HEK293 (cell line): ENCODE data around the gene ALKBH7.

Experiments used
- FEZF1 ChIP-seq: fragments of 450-650 bp; formaldehyde crosslinking; IDR thresholded peaks from 2 replicates; pipeline ENCODE4 v1.5.1; 2016; ENCODE audit warnings: missing biosample characterization, missing genetic modification characterization
- MZF1 ChIP-seq: fragments of 450-650 bp; formaldehyde crosslinking; IDR thresholded peaks from 2 replicates; pipeline ENCODE4 v1.5.1; 2017; ENCODE audit warnings: missing biosample characterization, missing genetic modification characterization, borderline replicate concordance
- REST ChIP-seq: fragments of 450-650 bp; formaldehyde crosslinking; IDR thresholded peaks from 2 replicates; pipeline ENCODE4 v1.5.1; 2016; ENCODE audit warnings: missing biosample characterization, missing genetic modification characterization
- SP3 ChIP-seq: fragments of 450-650 bp; formaldehyde crosslinking; IDR thresholded peaks from 2 replicates; pipeline ENCODE4 v1.5.1; 2016; ENCODE audit warnings: missing biosample characterization, missing genetic modification characterization
- SP7 ChIP-seq: fragments of 450-650 bp; formaldehyde crosslinking; IDR thresholded peaks from 2 replicates; pipeline ENCODE4 v1.5.1; 2016; ENCODE audit warnings: missing biosample characterization, missing genetic modification characterization
- ZFP41 ChIP-seq: fragments of 450-650 bp; formaldehyde crosslinking; IDR thresholded peaks from 2 replicates; pipeline ENCODE4 v1.5.1; 2016; ENCODE audit warnings: missing biosample characterization, missing genetic modification characterization, borderline replicate concordance
- ZNF132 ChIP-seq: fragments of 450-650 bp; formaldehyde crosslinking; IDR thresholded peaks from 2 replicates; pipeline ENCODE4 v1.5.1; 2017; ENCODE audit warnings: missing biosample characterization, missing genetic modification characterization, borderline replicate concordance
- ZNF138 ChIP-seq: fragments of 450-650 bp; formaldehyde crosslinking; IDR thresholded peaks from 2 replicates; pipeline ENCODE4 v1.5.1; 2016; ENCODE audit warnings: missing biosample characterization, missing genetic modification characterization, borderline replicate concordance
- ZNF157 ChIP-seq: fragments of 450-650 bp; formaldehyde crosslinking; IDR thresholded peaks from 2 replicates; pipeline ENCODE4 v1.5.1; 2016; ENCODE audit warnings: missing biosample characterization, missing genetic modification characterization
- ZNF221 ChIP-seq: fragments of 450-650 bp; formaldehyde crosslinking; IDR thresholded peaks from 2 replicates; pipeline ENCODE4 v1.5.1; 2017; ENCODE audit warnings: missing biosample characterization, missing genetic modification characterization, borderline replicate concordance
- ZNF280C ChIP-seq: fragments of 450-650 bp; formaldehyde crosslinking; IDR thresholded peaks from 2 replicates; pipeline ENCODE4 v1.5.1; 2016; ENCODE audit warnings: missing biosample characterization, missing genetic modification characterization
- ZNF335 ChIP-seq: fragments of 450-650 bp; formaldehyde crosslinking; conservative IDR thresholded peaks from 2 replicates; pipeline ENCODE4 v1.5.1; 2016; ENCODE audit warnings: missing biosample characterization, missing genetic modification characterization
- ZNF354C ChIP-seq: fragments of 450-650 bp; formaldehyde crosslinking; IDR thresholded peaks from 2 replicates; pipeline ENCODE4 v1.5.1; 2016; ENCODE audit warnings: missing biosample characterization, missing genetic modification characterization, low read depth, borderline replicate concordance
- ZNF391 ChIP-seq: fragments of 450-650 bp; formaldehyde crosslinking; IDR thresholded peaks from 2 replicates; pipeline ENCODE4 v1.5.1; 2016; ENCODE audit warnings: low read depth, missing biosample characterization, missing genetic modification characterization, borderline replicate concordance
- ZNF404 ChIP-seq: fragments of 450-650 bp; formaldehyde crosslinking; IDR thresholded peaks from 2 replicates; pipeline ENCODE4 v1.5.1; 2017; ENCODE audit warnings: missing biosample characterization, missing genetic modification characterization
- ZNF473 ChIP-seq: fragments of 450-650 bp; formaldehyde crosslinking; IDR thresholded peaks from 2 replicates; pipeline ENCODE4 v1.5.1; 2017; ENCODE audit warnings: missing biosample characterization, missing genetic modification characterization
- ZNF521 ChIP-seq: fragments of 450-650 bp; formaldehyde crosslinking; IDR thresholded peaks from 2 replicates; pipeline ENCODE4 v1.5.1; 2017; ENCODE audit warnings: missing biosample characterization, mild to moderate bottlenecking, missing genetic modification characterization
- ZNF548 ChIP-seq: fragments of 450-650 bp; formaldehyde crosslinking; IDR thresholded peaks from 2 replicates; pipeline ENCODE4 v1.5.1; 2016; ENCODE audit warnings: missing biosample characterization, missing genetic modification characterization
- ZNF571 ChIP-seq: fragments of 450-650 bp; formaldehyde crosslinking; IDR thresholded peaks from 2 replicates; pipeline ENCODE4 v1.5.0; 2017; ENCODE audit warnings: missing biosample characterization, missing genetic modification characterization
- ZNF600 ChIP-seq: fragments of 450-650 bp; formaldehyde crosslinking; IDR thresholded peaks from 2 replicates; pipeline ENCODE4 v1.5.1; 2016; ENCODE audit warnings: missing biosample characterization, missing genetic modification characterization
- ZNF677 ChIP-seq: fragments of 450-650 bp; IDR thresholded peaks from 2 replicates; pipeline ENCODE4 v1.5.0; 2018; ENCODE audit warnings: missing biosample characterization, mild to moderate bottlenecking, missing genetic modification characterization, moderate library complexity
- ZNF768 ChIP-seq: fragments of 450-650 bp; formaldehyde crosslinking; IDR thresholded peaks from 2 replicates; pipeline ENCODE4 v1.5.1; 2018; ENCODE audit warnings: missing biosample characterization, mild to moderate bottlenecking, missing genetic modification characterization
- ZNF792 ChIP-seq: fragments of 450-650 bp; formaldehyde crosslinking; IDR thresholded peaks from 2 replicates; pipeline ENCODE4 v1.5.1; 2016; ENCODE audit warnings: missing biosample characterization, missing genetic modification characterization
- TF ChIP-seq, protein P1 (sequence below): fragments of 450-650 bp; formaldehyde crosslinking; IDR thresholded peaks from 2 replicates; pipeline ENCODE4 v1.5.1; 2017; ENCODE audit warnings: missing biosample characterization, missing genetic modification characterization
- TF ChIP-seq, protein P2 (sequence below): fragments of 450-650 bp; formaldehyde crosslinking; IDR thresholded peaks from 2 replicates; pipeline ENCODE4 v1.5.1; 2016; ENCODE audit warnings: missing biosample characterization, missing genetic modification characterization
- TF ChIP-seq, protein P3 (sequence below): sonication (generic); formaldehyde crosslinking; IDR thresholded peaks from 2 replicates; pipeline ENCODE4 v1.8.1; 2022; ENCODE audit warnings: mild to moderate bottlenecking, moderate library complexity, missing genetic modification reagents

The ALKBH7 gene

DNA sequence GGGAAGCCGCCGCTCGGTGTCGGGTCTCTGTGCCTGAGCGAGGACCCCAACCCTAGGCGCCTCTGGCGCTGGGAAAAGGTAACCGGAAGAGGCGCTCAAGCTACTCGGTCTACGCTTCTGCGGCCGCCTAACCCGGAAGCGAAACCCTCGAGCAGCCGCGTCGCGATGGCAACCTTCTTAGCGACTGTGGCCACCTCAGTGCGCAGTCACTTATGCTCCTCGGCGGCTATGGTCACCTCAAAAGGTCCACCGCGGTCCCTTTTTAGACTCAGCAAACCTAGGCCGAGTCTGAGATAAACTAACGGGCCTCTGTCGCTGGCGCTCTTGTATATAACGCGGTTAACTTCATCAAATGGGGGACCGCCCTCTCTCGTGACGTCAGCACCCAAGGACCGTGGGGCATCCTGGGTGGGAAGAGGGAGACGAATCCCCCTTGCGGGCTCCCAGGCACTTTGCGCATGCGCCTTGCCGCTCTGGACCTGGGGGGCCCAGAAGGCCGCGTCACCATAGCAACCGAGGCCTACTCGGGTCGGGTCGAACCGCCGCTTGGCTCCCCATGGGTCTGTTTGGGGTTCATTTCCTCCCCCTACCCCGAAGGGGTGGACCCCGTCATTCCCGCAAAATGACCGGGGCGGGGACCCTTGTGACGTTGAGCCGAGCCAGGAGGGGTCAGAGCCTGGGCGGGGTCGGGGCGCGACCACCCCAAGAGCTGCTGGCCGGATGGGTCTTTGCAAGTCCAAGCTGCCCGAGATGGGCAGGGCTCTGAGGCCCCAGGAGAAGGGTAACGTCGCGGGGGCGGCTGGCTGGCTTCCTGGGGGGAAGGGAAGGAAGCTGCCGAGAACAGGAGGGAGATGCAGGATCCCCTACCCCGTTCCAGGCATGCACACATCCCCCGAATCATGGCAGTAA is 20.7 kb downstream of the ALKBH7 start, which contains the start of gene GTF2F1 (continued):
- TF ChIP-seq, protein P1, sequence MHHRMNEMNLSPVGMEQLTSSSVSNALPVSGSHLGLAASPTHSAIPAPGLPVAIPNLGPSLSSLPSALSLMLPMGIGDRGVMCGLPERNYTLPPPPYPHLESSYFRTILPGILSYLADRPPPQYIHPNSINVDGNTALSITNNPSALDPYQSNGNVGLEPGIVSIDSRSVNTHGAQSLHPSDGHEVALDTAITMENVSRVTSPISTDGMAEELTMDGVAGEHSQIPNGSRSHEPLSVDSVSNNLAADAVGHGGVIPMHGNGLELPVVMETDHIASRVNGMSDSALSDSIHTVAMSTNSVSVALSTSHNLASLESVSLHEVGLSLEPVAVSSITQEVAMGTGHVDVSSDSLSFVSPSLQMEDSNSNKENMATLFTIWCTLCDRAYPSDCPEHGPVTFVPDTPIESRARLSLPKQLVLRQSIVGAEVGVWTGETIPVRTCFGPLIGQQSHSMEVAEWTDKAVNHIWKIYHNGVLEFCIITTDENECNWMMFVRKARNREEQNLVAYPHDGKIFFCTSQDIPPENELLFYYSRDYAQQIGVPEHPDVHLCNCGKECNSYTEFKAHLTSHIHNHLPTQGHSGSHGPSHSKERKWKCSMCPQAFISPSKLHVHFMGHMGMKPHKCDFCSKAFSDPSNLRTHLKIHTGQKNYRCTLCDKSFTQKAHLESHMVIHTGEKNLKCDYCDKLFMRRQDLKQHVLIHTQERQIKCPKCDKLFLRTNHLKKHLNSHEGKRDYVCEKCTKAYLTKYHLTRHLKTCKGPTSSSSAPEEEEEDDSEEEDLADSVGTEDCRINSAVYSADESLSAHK (tag by site-specific recombination), result no peak
- TF ChIP-seq ZNF280C (tag by site-specific recombination), result no peak
- TF ChIP-seq MZF1 (tag by site-specific recombination), result peak; percentile 63; the same call in 1 of the 2 replicates
- no peak for TF ChIP-seq ZNF404
- 0 out of 2 replicates have a peak, but pooled peaks have one; percentile 7 for TF ChIP-seq ZNF391 (tag by site-specific recombination)
- TF ChIP-seq ZNF132 (tag by site-specific recombination), result no peak
- no peak for TF ChIP-seq REST (tag by site-specific recombination)
- no peak for TF ChIP-seq FEZF1 (tag by site-specific recombination)
- no peak for TF ChIP-seq ZNF157 (tag by site-specific recombination)
- no peak for TF ChIP-seq ZNF768 (tag by site-specific recombination)
- TF ChIP-seq ZNF138 (tag by site-specific recombination), result no peak
- peak; percentile 95 for TF ChIP-seq ZNF335 (tag by site-specific recombination)
- TF ChIP-seq, protein P2, sequence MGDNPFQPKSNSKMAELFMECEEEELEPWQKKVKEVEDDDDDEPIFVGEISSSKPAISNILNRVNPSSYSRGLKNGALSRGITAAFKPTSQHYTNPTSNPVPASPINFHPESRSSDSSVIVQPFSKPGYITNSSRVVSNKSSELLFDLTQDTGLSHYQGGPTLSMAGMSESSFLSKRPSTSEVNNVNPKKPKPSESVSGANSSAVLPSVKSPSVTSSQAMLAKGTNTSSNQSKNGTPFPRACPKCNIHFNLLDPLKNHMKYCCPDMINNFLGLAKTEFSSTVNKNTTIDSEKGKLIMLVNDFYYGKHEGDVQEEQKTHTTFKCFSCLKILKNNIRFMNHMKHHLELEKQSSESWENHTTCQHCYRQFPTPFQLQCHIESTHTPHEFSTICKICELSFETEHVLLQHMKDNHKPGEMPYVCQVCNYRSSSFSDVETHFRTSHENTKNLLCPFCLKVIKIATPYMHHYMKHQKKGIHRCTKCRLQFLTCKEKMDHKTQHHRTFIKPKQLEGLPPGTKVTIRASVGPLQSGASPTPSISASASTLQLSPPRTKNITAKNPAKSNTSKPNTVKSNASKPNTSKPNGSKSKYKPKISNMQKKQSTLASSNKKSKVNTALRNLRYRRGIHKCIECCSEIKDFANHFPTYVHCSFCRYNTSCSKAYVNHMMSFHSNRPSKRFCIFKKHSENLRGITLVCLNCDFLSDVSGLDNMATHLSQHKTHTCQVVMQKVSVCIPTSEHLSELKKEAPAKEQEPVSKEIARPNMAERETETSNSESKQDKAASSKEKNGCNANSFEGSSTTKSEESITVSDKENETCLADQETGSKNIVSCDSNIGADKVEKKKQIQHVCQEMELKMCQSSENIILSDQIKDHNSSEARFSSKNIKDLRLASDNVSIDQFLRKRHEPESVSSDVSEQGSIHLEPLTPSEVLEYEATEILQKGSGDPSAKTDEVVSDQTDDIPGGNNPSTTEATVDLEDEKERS, result no peak
- no peak for TF ChIP-seq ZNF473 (tag by site-specific recombination)
- no peak for TF ChIP-seq ZNF677 (tag by site-specific recombination)
- no peak for TF ChIP-seq ZNF600 (tag by site-specific recombination)
- peak; percentile 80 for TF ChIP-seq SP7 (tag by site-specific recombination)
- no peak for TF ChIP-seq ZNF354C
- TF ChIP-seq ZNF792 (tag by site-specific recombination), result no peak
- no peak for TF ChIP-seq ZNF221 (tag by site-specific recombination)
- TF ChIP-seq SP3 (tag by site-specific recombination), result peak; percentile 72
- TF ChIP-seq ZFP41 (tag by site-specific recombination), result no peak
- TF ChIP-seq ZNF571 (tag by site-specific recombination), result no peak
- TF ChIP-seq, protein P3, sequence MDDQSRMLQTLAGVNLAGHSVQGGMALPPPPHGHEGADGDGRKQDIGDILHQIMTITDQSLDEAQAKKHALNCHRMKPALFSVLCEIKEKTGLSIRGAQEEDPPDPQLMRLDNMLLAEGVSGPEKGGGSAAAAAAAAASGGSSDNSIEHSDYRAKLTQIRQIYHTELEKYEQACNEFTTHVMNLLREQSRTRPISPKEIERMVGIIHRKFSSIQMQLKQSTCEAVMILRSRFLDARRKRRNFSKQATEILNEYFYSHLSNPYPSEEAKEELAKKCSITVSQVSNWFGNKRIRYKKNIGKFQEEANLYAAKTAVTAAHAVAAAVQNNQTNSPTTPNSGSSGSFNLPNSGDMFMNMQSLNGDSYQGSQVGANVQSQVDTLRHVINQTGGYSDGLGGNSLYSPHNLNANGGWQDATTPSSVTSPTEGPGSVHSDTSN (CRISPR knock-in tag), result no peak
- TF ChIP-seq ZNF548 (tag by site-specific recombination), result no peak
- no peak for TF ChIP-seq ZNF521
